Upper lobe of left lung (tissue), 4 donors: ENCODE data around the gene MOV10L1.

Experiments used
- CTCF ChIP-seq, 6 experiments: fragments of 450-650 bp in 4 of 6; fragments of 200-600 bp in 2 of 6; sonication (generic) in 2 of 6; IDR thresholded peaks; one replicate each; pipeline ENCODE4 v1.5.1; 2016 to 2019; ENCODE audit warnings: antibody characterized with exemption in 6 of 6
- EP300 ChIP-seq, 4 donors: sonication (generic); formaldehyde crosslinking; IDR thresholded peaks; one replicate each; pipeline ENCODE4 v1.5.1; 2017; ENCODE audit warnings: antibody characterized with exemption in 4 of 4, control low read depth in 2 of 4
- POLR2A ChIP-seq, 4 donors: fragments of 450-650 bp; IDR thresholded peaks; one replicate each; pipeline ENCODE4 v1.5.1; 2016 to 2017; ENCODE audit warnings: antibody characterized with exemption in 4 of 4, mild to moderate bottlenecking in 2 of 4
- POLR2AphosphoS5 ChIP-seq, 2 donors: sonication (generic); formaldehyde crosslinking; IDR thresholded peaks; one replicate each; pipeline ENCODE4 v1.5.1; 2017; ENCODE audit warnings: antibody characterized with exemption in 2 of 2

- TF ChIP-seq POLR2AphosphoS5 (IDR thresholded peaks at IDR 0.05) (peak; percentile 11 to 28), CTCF (IDR thresholded peaks at IDR 0.05) (no peak), POLR2A (IDR thresholded peaks at IDR 0.05) (peak in 1 of 4 donors; percentile 24), EP300 (IDR thresholded peaks at IDR 0.05) (no peak)
These were observed 95.7 kb downstream of the MOV10L1 start, which contains the start of gene TRABD for GRCh38 chr22:50185375-50186087.
